GM18951 (cell line): ENCODE measurements around the gene CAMTA1.

ENCODE experiments used
- POLR2A ChIP-seq: IDR thresholded peaks from 4 replicates; pipeline ENCODE4 v1.6.1; 2011; ENCODE audit warnings: mild to moderate bottlenecking; ENCODE audit not compliant: insufficient read length, insufficient read depth; ENCODE audit errors: extremely low read depth
- in situ Hi-C: fragments of 300-500 bp; cut with MboI; formaldehyde crosslinking; loops from one replicate; pipeline ENCODE4 v1.12.0; 2022; ENCODE audit warnings: low sequenced_read_pairs, mixed read lengths, inconsistent platforms; ENCODE audit not compliant: unreplicated experiment

CAMTA1 gene

GRCh38 chr1:7722670-7723012 lies 937.4 kb downstream of the CAMTA1 start:
- TF ChIP-seq POLR2A = no peak

GRCh38 chr1:7726623-7727022 lies 941.4 kb downstream of the CAMTA1 start:
- no peak for TF ChIP-seq POLR2A
- in situ Hi-C loops = no loop called here

More at GRCh38 chr1:7722670-7723012, 937.4 kb downstream of the CAMTA1 start:
- in situ Hi-C loops = no loop called here

- in situ Hi-C loops = no loop called here
- no peak for TF ChIP-seq POLR2A
Observed at GRCh38 chr1:7727809-7728471, 942.7 kb downstream of the CAMTA1 start.

DNA sequence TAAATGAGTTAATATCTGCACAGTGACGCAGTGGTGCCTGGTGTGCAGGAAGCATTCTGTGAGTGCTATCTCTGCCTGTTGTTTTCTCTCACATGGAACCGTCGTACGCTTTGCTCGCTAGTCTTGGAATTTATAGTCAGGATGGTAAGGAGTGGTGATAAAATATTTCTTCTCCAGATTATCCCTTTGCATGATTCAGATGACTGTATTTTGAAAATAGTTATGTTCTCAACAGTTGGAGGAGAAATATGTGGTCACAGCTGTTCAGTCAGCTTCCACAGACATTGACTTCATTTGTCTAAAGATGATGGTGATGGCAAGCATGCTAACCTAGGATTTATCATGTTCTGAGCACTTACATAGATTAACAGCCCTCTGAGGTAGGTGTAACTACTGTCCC lies 944.5 kb downstream of the CAMTA1 start:
- in situ Hi-C loops = no loop called here
- no peak for TF ChIP-seq POLR2A

- in situ Hi-C loops = no loop called here
- TF ChIP-seq POLR2A = no peak
Observed at GRCh38 chr1:7732331-7732730, 947.1 kb downstream of the CAMTA1 start.

GRCh38 chr1:7733276-7733675 lies 948.0 kb downstream of the CAMTA1 start:
- TF ChIP-seq POLR2A = no peak
- in situ Hi-C loops = no loop called here

- TF ChIP-seq POLR2A = no peak
- in situ Hi-C loops = no loop called here
Observed at GRCh38 chr1:7738044-7738443, 952.8 kb downstream of the CAMTA1 start.

GRCh38 chr1:7743346-7743745 lies 958.1 kb downstream of the CAMTA1 start:
- in situ Hi-C loops = no loop called here
- no peak for TF ChIP-seq POLR2A

- no peak for TF ChIP-seq POLR2A
- in situ Hi-C loops = no loop called here
Observed at GRCh38 chr1:7744882-7745281, 959.6 kb downstream of the CAMTA1 start.

DNA sequence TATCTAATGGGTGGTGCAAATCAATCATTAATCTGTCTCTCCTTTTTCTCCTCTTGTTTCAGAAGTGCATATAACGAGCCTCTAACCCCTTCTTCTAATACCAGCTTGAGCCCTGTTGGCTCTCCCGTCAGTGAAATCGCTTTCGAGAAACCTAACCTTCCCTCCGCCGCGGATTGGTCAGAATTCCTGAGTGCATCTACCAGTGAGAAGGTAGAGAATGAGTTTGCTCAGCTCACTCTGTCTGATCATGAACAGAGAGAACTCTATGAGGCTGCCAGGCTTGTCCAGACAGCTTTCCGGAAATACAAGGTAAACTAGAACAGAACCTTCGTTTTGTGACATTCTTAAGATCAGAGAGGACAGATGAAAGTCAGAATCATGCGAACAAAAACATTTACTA lies 960.5 kb downstream of the CAMTA1 start:
- TF ChIP-seq POLR2A = no peak
- in situ Hi-C loops = no loop called here

DNA sequence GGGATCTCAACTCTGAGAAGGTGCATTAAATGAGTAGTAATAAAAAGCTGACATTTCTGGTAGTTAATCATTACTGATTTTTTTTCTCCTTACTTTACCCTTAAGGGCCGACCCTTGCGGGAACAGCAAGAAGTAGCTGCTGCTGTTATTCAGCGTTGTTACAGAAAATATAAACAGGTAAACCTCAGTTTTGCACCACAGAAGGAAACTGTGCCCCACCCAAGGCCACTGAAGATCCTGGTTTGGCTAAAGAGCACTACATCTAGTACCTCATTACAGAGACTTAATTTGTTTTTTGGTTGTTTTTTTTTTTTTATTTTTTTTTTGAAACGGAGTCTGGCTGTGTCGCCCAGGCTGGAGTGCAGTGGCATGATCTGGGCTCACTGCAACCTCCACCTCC lies 962.4 kb downstream of the CAMTA1 start:
- in situ Hi-C loops = no loop called here

GRCh38 chr1:7749126-7749525 lies 963.9 kb downstream of the CAMTA1 start:
- TF ChIP-seq POLR2A = no peak
- in situ Hi-C loops = no loop called here

More for the DNA sequence above, 962.4 kb downstream of the CAMTA1 start:
- TF ChIP-seq POLR2A = no peak

GRCh38 chr1:7751174-7751573 lies 965.9 kb downstream of the CAMTA1 start:
- TF ChIP-seq POLR2A = no peak
- in situ Hi-C loops = no loop called here

DNA sequence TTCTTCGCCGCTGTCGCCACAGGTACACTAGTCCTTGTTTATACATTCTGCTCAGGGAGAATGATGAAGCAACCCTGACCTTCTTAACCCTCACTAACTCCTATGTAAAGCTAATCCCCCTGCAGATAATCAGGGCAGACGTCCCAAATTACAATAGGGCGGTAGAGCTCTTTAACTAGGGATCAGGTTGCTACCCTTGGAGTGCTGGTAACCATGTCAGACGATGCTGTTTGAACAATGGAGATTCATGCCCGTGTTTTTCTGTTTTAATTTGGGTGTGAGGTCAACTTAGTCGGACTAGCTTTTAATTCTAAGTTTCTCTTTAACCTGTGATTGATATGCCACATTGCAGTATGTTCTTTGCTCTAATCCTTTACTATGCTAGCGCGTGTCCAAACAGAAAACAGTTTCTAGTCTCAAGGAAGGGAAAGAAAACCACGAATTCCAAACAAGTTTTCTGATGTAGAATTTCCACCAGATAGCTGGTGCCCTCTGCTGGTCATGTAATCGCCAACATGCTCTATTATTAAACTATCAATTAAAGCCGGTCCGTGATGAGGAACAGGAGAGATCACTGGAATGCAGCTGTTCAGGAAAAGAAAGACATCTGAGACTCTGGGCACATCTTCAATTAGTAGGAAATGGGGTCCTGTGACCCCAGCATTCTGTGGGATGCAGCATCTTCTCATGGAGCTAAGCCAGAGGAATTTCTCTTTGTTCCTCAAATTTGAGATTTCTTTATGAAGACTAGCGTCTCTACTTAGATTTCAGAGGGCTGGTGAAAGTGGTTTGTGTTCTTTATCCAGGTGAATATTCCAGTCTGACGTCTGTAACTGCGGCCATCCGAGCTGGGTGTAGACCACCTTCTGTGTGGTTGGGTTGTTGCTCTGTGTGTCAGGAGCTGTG lies 967.5 kb downstream of the CAMTA1 start:
- in situ Hi-C loops = no loop called here
- TF ChIP-seq POLR2A = no peak
